ENCODE data around the gene TRAP1.
A peak's percentile ranks its signal among the peaks of the same experiment; 100 is the strongest.

The TRAP1 gene

GRCh38 chr16:3713587-3714242 lies 3.6 kb downstream of the TRAP1 start:
- DNase-seq (ENCODE audit: low read depth), result no peak

- no peak for DNase-seq (ENCODE audit: low read depth)
These were observed 4.4 kb downstream of the TRAP1 start for GRCh38 chr16:3712861-3713372.

GRCh38 chr16:3706253-3707012 lies 10.9 kb downstream of the TRAP1 start:
- no peak for DNase-seq (ENCODE audit: low read depth)

- DNase-seq (ENCODE audit: low read depth), result no peak
These were observed 15.2 kb downstream of the TRAP1 start for GRCh38 chr16:3702082-3702481.

GRCh38 chr16:3701531-3701930 lies 15.8 kb downstream of the TRAP1 start:
- no peak for DNase-seq (ENCODE audit: low read depth)

- DNase-seq (ENCODE audit: low read depth), result no peak
These were observed 18.4 kb downstream of the TRAP1 start for GRCh38 chr16:3698941-3699340.

- DNase-seq (ENCODE audit: low read depth), result no peak
These were observed 20.7 kb downstream of the TRAP1 start for GRCh38 chr16:3696425-3697218.

- DNase-seq (ENCODE audit: low read depth), result no peak
These were observed 21.5 kb downstream of the TRAP1 start for GRCh38 chr16:3695610-3696369.

GRCh38 chr16:3694051-3694450 lies 23.3 kb downstream of the TRAP1 start:
- DNase-seq (ENCODE audit: low read depth), result no peak

- no peak for DNase-seq (ENCODE audit: low read depth)
These were observed 25.6 kb downstream of the TRAP1 start for GRCh38 chr16:3691761-3692160.

- no peak for DNase-seq (ENCODE audit: low read depth)
These were observed 26.2 kb downstream of the TRAP1 start for GRCh38 chr16:3690980-3691720.

GRCh38 chr16:3690470-3690928 lies 26.8 kb downstream of the TRAP1 start:
- peak; percentile 59 for DNase-seq (ENCODE audit: low read depth)

- DNase-seq (ENCODE audit: low read depth), result no peak
These were observed 27.6 kb downstream of the TRAP1 start for GRCh38 chr16:3689731-3690130.

- DNase-seq (ENCODE audit: low read depth), result no peak
These were observed 29.5 kb downstream of the TRAP1 start for GRCh38 chr16:3687792-3688191.

GRCh38 chr16:3687021-3687420 lies 30.3 kb downstream of the TRAP1 start:
- no peak for DNase-seq (ENCODE audit: low read depth)

- DNase-seq (ENCODE audit: low read depth), result no peak
These were observed 36.1 kb downstream of the TRAP1 start for GRCh38 chr16:3681206-3681605.

GRCh38 chr16:3677994-3678393 lies 39.3 kb downstream of the TRAP1 start:
- DNase-seq (ENCODE audit: low read depth), result no peak

- DNase-seq (ENCODE audit: low read depth), result no peak
These were observed 41.7 kb downstream of the TRAP1 start for GRCh38 chr16:3675601-3676130.

GRCh38 chr16:3674513-3675295 lies 42.6 kb downstream of the TRAP1 start:
- DNase-seq (ENCODE audit: low read depth), result no peak

Data from T-helper 22 cell (primary cell).